ENCODE measurements around the gene CD7.

DNA sequence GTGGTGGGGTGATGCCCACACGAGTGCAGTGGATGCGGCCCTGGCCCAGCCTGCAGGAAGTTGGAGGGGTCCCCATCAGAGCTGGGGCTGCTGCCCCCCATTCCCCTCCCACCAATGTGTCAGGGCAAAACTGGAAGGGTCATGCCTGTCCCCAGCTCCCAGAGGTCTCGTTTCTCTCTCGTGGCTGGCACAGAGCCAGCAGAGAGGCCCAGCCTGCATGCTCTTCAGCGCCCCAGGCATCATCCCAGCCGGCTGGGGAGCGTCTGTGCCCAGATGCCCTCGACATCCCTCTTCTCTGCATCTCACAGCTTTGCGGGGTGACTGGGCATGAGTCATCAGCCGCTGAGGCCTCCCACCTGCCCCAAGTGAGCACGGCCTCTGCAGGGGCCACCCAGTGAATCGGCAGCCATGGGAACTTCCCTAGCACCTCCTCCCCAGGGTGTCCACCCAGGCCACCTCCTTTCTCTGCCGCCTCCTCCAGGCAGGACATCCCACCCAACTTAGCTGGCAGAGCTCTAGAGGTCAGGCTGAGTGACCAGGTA is 34.1 kb downstream of the CD7 start:
- TF ChIP-seq, protein P1, sequence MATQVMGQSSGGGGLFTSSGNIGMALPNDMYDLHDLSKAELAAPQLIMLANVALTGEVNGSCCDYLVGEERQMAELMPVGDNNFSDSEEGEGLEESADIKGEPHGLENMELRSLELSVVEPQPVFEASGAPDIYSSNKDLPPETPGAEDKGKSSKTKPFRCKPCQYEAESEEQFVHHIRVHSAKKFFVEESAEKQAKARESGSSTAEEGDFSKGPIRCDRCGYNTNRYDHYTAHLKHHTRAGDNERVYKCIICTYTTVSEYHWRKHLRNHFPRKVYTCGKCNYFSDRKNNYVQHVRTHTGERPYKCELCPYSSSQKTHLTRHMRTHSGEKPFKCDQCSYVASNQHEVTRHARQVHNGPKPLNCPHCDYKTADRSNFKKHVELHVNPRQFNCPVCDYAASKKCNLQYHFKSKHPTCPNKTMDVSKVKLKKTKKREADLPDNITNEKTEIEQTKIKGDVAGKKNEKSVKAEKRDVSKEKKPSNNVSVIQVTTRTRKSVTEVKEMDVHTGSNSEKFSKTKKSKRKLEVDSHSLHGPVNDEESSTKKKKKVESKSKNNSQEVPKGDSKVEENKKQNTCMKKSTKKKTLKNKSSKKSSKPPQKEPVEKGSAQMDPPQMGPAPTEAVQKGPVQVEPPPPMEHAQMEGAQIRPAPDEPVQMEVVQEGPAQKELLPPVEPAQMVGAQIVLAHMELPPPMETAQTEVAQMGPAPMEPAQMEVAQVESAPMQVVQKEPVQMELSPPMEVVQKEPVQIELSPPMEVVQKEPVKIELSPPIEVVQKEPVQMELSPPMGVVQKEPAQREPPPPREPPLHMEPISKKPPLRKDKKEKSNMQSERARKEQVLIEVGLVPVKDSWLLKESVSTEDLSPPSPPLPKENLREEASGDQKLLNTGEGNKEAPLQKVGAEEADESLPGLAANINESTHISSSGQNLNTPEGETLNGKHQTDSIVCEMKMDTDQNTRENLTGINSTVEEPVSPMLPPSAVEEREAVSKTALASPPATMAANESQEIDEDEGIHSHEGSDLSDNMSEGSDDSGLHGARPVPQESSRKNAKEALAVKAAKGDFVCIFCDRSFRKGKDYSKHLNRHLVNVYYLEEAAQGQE (IDR thresholded peaks at IDR 0.05; ENCODE audit: insufficient read depth in 1 of 2, low read depth in 2 of 2, low read length in 2 of 2): no peak
- TF ChIP-seq POLR2AphosphoS5 (IDR thresholded peaks at IDR 0.05; ENCODE audit: low read depth, low read length): no peak
- TF ChIP-seq SIN3A (IDR thresholded peaks at IDR 0.05; ENCODE audit: borderline replicate concordance, insufficient read depth, low read length): no peak

Data from PFSK-1 (cell line).